Tibial nerve (tissue), 4 donors: Measurements from ENCODE around the gene GNL1.

Experiments used
- EP300 ChIP-seq, 2 donors: sonication (generic); formaldehyde crosslinking; IDR thresholded peaks; one replicate each; pipeline ENCODE4 v1.6.1; 2017; ENCODE audit warnings: antibody characterized with exemption in 2 of 2, mild to moderate bottlenecking in 1 of 2
- POLR2A ChIP-seq, 2 donors: fragments of 450-650 bp; IDR thresholded peaks; one replicate each; pipeline ENCODE4 v1.6.1; 2017; ENCODE audit warnings: antibody characterized with exemption in 2 of 2, mild to moderate bottlenecking in 2 of 2, moderate library complexity in 2 of 2
- TF ChIP-seq, protein P1 (sequence below), 5 experiments: fragments of 200-600 bp in 3 of 5; fragments of 450-650 bp in 2 of 5; sonication (generic) in 3 of 5; IDR thresholded peaks; one replicate each; pipeline ENCODE4 v1.5.1; 2016 to 2019; ENCODE audit warnings: antibody characterized with exemption in 5 of 5, mild to moderate bottlenecking in 3 of 5, moderate library complexity in 2 of 5

DNA sequence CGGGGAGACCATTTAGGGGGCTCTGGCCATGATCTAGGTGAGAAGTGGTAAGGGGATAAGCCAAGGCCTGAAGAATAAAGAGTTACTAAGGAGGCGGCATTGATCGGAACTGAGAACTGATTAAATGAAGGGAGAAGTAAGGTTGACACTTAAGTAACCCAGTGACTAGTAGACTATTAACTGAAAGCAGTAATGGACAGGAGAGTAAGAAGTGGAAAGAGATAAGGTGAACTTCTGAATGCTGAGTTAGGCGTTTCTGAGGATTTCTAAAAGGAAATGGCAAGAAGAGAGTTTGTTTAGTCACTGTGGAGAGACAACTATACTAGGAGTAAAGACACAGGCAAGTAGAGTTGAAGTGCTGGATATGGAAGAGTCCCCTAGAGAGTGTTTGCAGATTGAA lies 16.8 kb upstream of the GNL1 start:
- no peak for TF ChIP-seq EP300 (IDR thresholded peaks at IDR 0.05)
- no peak for TF ChIP-seq POLR2A (IDR thresholded peaks at IDR 0.05)
- TF ChIP-seq, protein P1, sequence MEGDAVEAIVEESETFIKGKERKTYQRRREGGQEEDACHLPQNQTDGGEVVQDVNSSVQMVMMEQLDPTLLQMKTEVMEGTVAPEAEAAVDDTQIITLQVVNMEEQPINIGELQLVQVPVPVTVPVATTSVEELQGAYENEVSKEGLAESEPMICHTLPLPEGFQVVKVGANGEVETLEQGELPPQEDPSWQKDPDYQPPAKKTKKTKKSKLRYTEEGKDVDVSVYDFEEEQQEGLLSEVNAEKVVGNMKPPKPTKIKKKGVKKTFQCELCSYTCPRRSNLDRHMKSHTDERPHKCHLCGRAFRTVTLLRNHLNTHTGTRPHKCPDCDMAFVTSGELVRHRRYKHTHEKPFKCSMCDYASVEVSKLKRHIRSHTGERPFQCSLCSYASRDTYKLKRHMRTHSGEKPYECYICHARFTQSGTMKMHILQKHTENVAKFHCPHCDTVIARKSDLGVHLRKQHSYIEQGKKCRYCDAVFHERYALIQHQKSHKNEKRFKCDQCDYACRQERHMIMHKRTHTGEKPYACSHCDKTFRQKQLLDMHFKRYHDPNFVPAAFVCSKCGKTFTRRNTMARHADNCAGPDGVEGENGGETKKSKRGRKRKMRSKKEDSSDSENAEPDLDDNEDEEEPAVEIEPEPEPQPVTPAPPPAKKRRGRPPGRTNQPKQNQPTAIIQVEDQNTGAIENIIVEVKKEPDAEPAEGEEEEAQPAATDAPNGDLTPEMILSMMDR (IDR thresholded peaks at IDR 0.05) = no peak
